NCI-H2029 (cell line): ENCODE measurements around the gene PKHD1.

Experiments
- DNase-seq: peaks from one replicate; lab custom pipeline; 2025; lab: John Stamatoyannopoulos, UW

The PKHD1 gene

DNA sequence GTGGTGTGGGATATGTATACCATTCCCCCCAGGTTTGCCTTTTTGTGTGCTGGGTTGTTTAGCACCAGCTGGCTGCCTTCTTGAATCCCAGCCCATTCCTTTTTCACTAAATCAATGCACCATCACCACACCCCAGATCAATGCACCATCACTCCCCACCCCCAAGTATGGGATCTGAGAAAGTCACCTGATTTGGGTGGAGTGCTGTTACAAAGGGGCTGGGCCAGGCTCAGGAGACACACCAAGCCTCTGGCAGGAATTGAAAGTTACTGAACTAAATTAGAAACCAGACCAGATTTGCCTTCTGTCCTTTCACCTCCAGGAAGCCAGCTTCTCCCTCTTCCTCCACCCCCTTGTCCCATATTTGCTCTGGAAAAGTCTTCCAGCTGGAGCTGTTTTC lies 19.6 kb upstream of the PKHD1 start:
- no peak for DNase-seq

DNA sequence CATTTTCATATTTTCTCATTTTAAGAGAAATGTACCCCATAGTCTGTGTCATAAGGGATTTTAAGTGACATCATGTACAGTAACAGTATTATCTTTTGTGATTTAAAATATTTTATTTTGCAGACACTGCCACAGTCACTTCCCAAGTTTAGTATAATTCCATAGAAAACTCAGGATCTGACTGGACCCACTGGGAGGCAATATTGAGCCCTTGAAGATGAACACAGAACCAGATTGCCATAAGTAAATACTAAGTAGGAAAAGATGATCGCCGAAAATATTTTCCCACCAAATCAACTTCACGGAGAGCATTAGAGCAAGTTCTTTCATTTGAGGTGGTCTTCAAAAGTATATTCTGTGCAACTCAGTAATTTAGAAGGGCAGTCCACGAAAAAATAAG lies 17.6 kb upstream of the PKHD1 start:
- DNase-seq: no peak

- DNase-seq: no peak
These were observed 16.2 kb upstream of the PKHD1 start for GRCh38 chr6:52103623-52104022.

- DNase-seq: no peak
These were observed 15.0 kb upstream of the PKHD1 start for GRCh38 chr6:52102405-52102804.

DNA sequence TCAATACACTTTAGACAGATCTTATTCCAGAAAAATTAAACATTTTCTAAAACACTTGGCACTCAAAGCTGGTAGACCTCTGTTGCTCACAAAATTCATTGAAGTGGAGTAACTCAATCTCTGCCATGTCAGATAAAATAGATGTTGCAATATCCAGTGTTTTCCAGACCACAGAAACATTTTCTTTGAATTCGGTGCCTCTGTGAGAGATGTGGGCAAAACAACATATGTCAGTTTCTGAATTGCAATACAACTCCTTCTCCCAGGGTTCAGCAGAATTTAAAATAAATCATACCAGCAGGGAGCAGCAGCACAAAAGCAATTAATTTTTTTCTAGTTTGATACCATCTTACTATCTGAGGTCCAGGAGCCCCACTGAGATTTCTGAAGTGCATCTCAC lies 11.3 kb upstream of the PKHD1 start:
- DNase-seq: no peak

DNA sequence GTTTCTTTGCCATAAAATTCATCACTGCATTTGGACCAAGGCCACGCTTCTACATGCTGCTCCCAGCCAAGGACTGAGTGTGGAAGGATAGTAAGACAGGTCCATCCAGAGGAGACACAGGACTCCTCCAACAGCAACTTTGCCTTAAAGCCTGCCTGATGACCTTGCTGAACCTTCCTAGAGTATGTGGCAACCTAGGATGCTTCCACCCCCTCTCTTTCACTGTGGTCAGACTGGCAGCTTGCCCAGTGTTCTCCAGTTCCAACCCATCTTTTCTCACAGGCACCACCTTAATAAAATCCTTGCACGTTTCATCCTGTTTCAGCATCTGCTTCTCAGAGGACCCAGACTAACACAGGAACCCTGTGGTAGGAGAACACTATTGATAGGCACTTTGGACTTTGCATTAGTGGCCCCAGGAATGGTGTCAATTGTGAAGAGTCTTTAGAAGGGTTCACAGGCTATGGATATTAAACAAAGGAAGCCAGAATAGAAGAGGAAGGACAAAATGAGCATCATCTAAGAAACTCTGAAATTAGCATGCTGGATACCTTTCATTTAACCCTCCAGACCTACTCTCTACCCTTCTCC lies 2.4 kb upstream of the PKHD1 start:
- DNase-seq: no peak

DNA sequence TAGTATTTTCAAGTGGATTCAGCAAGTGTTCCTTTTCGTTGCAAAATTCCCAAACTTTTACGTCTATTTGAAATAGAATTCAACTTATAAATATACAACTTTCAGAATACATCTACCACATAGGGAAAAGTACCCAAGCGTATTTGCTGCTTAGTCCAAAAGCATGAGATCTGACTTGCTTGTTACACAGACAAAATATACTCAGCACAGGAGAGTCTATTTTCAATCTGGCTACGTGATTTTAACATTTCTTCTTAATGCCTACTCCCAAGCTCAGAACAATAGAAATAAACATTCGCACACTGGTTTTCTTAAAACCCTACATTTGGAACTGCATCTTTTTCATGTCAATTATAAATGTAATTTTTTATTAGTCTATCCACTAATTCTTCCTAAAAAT lies 672 bp downstream of the PKHD1 start:
- no peak for DNase-seq

GRCh38 chr6:52081237-52081636 lies 6.2 kb downstream of the PKHD1 start:
- no peak for DNase-seq

DNA sequence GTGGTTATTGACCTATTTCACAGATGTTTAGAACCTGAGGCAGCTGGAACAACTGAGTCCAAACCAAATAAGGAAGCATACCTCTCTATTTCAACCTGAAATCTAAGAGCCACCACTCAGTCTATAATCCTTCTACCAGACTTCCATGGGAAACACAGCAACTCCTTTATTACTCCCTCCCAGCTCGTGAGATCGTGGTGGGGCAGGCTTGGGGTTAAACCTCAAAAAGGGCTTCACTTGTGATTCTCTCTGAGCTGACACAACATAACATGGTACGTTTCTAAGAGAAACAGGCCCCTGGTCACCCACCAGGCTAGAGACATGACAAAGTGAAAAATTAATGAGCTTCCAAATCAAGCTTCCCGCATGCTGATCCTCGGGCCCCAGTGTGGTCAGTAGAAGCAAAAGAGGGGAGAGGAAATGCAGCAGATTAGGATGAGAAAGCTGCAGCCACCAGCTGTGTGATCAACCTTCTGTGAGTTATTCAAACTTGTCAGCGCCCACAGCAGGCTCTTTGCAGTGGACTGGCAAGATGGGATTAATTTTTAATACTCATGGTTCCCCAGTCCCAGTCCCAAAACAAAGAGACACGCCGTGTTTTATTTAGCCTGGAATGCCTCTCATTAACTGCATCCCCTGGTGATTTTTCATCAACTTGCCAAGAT lies 9.3 kb downstream of the PKHD1 start:
- DNase-seq: no peak

GRCh38 chr6:52077180-52077884 lies 10.1 kb downstream of the PKHD1 start:
- no peak for DNase-seq

GRCh38 chr6:52076791-52077179 lies 10.6 kb downstream of the PKHD1 start:
- no peak for DNase-seq

DNA sequence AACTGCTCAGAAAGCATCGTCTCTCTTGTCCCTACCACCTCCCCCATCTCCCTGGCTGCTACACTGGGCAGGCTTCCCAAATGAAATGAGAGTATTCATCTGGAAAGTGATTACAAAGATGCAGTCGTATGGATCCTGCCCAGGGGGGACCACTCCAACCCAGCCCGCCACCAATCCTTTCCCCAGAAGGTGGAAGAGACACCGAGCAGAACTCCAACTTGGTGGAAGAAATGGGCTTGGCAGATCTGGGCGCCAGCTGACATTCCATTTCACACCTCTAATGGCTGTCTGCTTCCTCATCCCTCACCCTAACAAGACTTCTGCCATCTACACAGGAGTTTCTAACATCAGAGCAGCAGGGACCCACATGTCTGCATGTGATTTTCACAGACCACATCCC lies 12.7 kb downstream of the PKHD1 start:
- no peak for DNase-seq

GRCh38 chr6:52074155-52074554 lies 13.3 kb downstream of the PKHD1 start:
- no peak for DNase-seq

GRCh38 chr6:52065621-52066020 lies 21.8 kb downstream of the PKHD1 start:
- DNase-seq: no peak

DNA sequence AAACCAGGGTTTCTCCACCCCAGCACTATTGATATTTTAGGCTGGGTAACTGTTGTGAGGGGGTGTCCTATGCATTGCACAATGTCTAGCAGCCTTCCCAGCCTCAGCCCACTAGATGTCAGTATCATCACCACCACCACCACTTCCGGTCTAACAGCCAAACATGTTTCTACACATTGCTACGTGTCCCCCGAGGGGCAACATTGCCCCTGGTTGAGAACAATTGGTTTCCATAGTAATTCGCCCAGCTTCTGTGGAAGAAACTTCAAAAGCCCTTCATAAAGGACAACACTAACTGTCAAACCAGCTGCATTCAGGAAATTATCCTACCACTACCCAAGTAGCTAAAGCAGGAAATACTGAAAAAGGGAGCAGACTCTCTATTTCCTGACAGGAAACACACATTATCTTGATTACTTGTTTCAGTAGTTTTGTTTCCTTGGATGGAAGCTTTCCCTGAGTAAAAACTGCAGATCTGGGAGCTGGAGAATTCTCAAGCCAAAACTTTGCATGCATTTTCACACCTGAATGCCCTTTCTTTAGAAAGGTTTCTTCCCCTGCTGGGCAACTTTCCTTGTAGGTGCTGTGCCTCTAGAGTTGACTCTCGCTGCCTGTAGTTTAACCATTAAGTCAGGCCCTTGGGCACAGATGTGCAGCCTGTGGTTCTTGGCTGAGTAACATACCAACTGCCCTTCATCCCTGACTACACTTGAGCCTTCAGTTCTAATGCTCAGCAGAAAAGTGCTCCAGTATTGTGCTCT lies 23.6 kb downstream of the PKHD1 start:
- DNase-seq: no peak

DNA sequence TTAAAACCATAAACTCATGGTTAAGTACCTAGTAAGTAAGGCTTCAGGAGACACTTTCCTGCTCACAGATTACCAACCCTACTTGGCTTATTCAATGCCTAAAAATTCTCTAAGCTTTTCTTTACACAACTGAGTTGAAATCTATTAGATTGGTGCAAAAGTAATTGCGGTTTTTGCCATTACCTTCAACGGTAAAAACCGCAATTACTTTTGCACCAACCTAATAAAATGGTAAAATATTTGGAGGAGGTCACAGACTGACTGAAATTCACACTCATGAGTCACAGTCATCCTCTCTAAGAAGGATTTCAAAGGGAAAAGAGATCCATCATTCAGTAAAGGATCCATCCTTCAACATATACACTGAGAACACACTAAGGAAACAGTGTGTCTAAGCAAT lies 25.9 kb downstream of the PKHD1 start:
- no peak for DNase-seq

DNA sequence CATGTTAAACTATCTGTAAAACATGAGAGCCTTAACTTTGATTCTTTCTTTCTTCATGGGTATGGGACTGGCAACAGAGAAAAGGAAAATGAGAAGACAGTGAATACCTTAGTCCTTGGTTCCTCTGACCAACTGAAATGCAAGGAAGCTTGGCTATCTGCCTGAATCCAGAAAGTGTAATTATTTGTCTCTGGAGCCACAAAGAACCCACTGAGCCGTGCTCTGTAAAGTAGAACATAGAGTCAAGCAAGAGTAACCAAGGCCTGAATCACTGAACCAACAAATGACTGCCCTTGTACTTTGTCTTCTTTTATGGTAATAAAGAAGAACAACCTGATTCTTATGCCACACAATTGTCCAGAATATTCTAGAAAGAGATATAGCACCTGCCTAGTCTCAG lies 27.6 kb downstream of the PKHD1 start:
- no peak for DNase-seq

- DNase-seq: no peak
These were observed 32.0 kb downstream of the PKHD1 start for GRCh38 chr6:52055451-52055850.

DNA sequence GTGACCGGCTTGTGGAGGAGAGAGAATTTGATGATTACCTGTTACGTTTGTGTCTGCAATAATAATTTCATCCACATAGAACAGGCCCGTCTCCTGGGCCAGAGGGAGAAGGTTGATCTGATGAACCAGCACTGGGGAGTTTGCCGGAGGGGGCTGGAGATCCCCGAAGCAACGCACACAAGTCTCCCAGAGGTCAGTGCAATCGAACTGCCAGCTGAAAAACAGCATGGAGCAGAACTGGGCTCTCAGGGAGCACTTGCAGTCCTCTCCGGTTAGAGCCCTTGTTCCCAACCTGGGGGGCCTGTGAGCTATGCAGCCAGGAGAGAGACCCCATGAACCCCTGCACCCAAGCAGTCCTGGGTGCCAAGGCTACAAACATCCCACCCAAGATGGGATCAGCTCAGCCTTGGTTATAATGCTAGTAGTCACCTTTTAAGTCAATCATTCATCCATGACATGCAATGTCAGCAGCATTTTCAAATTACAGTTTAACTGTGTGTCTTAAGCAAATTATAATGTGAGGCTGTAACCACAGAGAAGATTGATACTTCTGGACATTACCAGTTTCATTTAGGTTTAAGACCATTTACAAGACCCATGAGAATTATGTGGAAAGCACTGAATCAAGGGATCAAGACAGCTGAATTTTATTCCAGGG lies 34.2 kb downstream of the PKHD1 start:
- no peak for DNase-seq

GRCh38 chr6:52050051-52050405 lies 37.4 kb downstream of the PKHD1 start:
- DNase-seq: no peak

DNA sequence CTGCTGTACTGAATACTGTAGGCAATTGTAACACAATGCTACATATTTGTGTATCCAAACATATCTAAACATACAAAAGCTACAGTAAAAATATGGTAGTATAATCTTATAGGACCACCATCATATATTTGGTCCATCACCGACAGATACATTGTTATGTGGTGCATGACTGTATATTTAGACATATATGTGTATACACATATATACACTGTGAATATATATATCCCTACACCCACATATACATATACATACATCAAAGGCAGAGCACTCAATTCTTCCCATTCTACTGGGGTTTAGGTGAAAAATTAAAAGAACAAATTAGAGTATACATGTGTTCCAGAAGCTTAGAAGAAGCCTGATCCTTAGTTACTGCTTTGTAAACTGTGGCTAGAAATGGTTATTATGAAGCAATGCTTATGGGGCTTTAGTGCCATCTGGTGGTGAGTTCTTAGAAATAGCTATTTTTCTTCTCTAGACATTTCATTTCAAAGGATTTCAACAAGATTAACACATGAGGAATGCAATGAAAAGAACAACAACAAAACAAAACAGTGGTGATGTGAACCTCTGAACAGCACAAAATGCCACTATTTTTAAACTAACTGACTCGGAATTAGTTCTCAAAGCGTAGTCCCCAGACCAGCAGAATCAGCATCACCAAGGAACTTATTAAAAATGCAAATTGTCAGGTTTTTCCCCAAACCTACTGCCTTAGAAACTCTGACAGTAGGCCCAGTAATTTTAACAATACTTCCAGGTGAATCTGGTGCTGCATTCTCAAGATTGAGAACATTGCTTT lies 38.0 kb downstream of the PKHD1 start:
- DNase-seq: no peak

DNA sequence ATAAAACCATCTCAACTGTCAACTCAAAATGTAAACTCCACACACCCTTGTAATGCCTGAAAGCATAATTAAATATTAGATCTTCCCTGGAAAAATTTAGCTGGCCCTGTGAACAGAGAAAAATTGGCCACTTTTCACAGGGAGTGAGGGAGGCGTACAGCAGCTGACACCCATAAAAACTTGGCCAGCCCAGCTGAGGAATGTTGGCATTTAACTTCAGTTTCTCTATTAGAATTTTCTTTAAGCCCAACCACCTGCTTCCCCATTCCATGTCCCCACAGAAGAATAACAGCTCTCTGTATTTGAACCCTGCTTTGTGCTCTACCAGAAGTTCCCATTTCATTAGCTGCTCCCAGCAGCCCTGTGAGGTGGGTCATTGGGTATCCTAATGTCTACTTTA lies 41.0 kb downstream of the PKHD1 start:
- DNase-seq: no peak
